HG03565 (cell line): ENCODE data around the gene PRICKLE4.
"Not testable (repeated sequence)": the region's sequence is repeated elsewhere in the genome, so short reads cannot be mapped to it uniquely, and the experiment has no call there.

Experiments
- ATAC-seq: cut with Tn5 transposase; IDR thresholded peaks from one replicate; pipeline ENCODE4 v1.9.1; 2021; ENCODE audit warnings: mild to moderate bottlenecking, moderate library complexity; ENCODE audit not compliant: unreplicated experiment

Gene PRICKLE4

GRCh38 chr6:41743406-41744235 lies 37.0 kb upstream of the PRICKLE4 start:
- ATAC-seq = no peak

GRCh38 chr6:41744236-41744787 lies 36.3 kb upstream of the PRICKLE4 start:
- ATAC-seq = no peak

GRCh38 chr6:41746107-41746506 lies 34.5 kb upstream of the PRICKLE4 start:
- no peak for ATAC-seq

GRCh38 chr6:41747256-41748101 lies 33.1 kb upstream of the PRICKLE4 start, which contains the start of gene PGC:
TSS of gene PGC (minus strand) at chr6:41747397. CDS start at chr6:41747334, 63 bp downstream.
- ATAC-seq = no peak

- ATAC-seq = no peak
These were observed 32.5 kb upstream of the PRICKLE4 start for GRCh38 chr6:41748102-41748477.

GRCh38 chr6:41748542-41748941 lies 32.0 kb upstream of the PRICKLE4 start:
- no peak for ATAC-seq

GRCh38 chr6:41750374-41750773 lies 30.2 kb upstream of the PRICKLE4 start:
- ATAC-seq = no peak

GRCh38 chr6:41755895-41756294 lies 24.7 kb upstream of the PRICKLE4 start:
- ATAC-seq = no peak

- ATAC-seq = no peak
These were observed 24.2 kb upstream of the PRICKLE4 start for GRCh38 chr6:41756354-41756753.

- no peak for ATAC-seq
These were observed 23.3 kb upstream of the PRICKLE4 start for GRCh38 chr6:41757271-41757670.

- no peak for ATAC-seq
These were observed 22.5 kb upstream of the PRICKLE4 start for GRCh38 chr6:41757931-41758640.

- ATAC-seq = no peak
These were observed 21.9 kb upstream of the PRICKLE4 start for GRCh38 chr6:41758641-41759035.

GRCh38 chr6:41759106-41759904 lies 21.3 kb upstream of the PRICKLE4 start:
- ATAC-seq = no peak

GRCh38 chr6:41759905-41760579 lies 20.5 kb upstream of the PRICKLE4 start:
- no peak for ATAC-seq

- ATAC-seq = no peak
These were observed 17.1 kb upstream of the PRICKLE4 start for GRCh38 chr6:41763470-41763869.

GRCh38 chr6:41766043-41766664 lies 14.4 kb upstream of the PRICKLE4 start:
- ATAC-seq = not testable (repeated sequence)

GRCh38 chr6:41767112-41767833 lies 13.3 kb upstream of the PRICKLE4 start:
- ATAC-seq = no peak

GRCh38 chr6:41768545-41769308 lies 11.9 kb upstream of the PRICKLE4 start:
- ATAC-seq = no peak
